HEK293 (cell line): ENCODE measurements around the gene ETNK2.
A peak's percentile ranks its signal among the peaks of the same experiment; 100 is the strongest.

Experiments used
- CTCF ChIA-PET: fragments of 350-600 bp; formaldehyde crosslinking; extraction: SDS; loops from one replicate; lab custom pipeline; 2021; ENCODE audit warnings: antibody characterized with exemption; lab: Yijun Ruan, JAX
- POLR2A ChIA-PET: fragments of 300-600 bp; formaldehyde crosslinking; extraction: SDS; loops from one replicate; lab custom pipeline; 2020; ENCODE audit warnings: antibody characterized with exemption, inconsistent platforms; lab: Yijun Ruan, JAX
- H3K27ac ChIP-seq: fragments of 200-500 bp; sonication (Bioruptor generic); 2 replicates; pipeline ENCODE4 v1.5.1; 2014; ENCODE audit warnings: low read depth, low read length, control low read depth, inconsistent platforms; ENCODE audit errors: extremely low read depth
- H3K36me3 ChIP-seq, 2 experiments: fragments of 200-500 bp in 1 of 2; sonication (Bioruptor generic) in 1 of 2; 1 replicate in 1 of 2; 2 replicates in 1 of 2; pipeline ENCODE4 v1.5.1; 2014 to 2017; ENCODE audit warnings: inconsistent platforms in 2 of 2, low read length in 2 of 2; ENCODE audit not compliant: control insufficient read depth in 2 of 2, insufficient read depth in 1 of 2
- H3K4me1 ChIP-seq: fragments of 200-500 bp; sonication (Bioruptor generic); 2 replicates; pipeline ENCODE4 v1.5.1; 2014; ENCODE audit warnings: mild to moderate bottlenecking, low read length, inconsistent platforms; ENCODE audit not compliant: control insufficient read depth, insufficient read depth
- H3K4me3 ChIP-seq: 2 replicates; pipeline ENCODE4 v1.5.1; 2011; ENCODE audit warnings: low read depth, mild to moderate bottlenecking, control low read depth, low read length, moderate library complexity
- H3K9me3 ChIP-seq: fragments of 200-500 bp; sonication (Bioruptor generic); 2 replicates; pipeline ENCODE4 v1.5.1; 2014; ENCODE audit warnings: low read depth, low read length, inconsistent platforms; ENCODE audit not compliant: control insufficient read depth, insufficient read depth
- FEZF1 ChIP-seq: fragments of 450-650 bp; formaldehyde crosslinking; IDR thresholded peaks from 2 replicates; pipeline ENCODE4 v1.5.1; 2016; ENCODE audit warnings: missing biosample characterization, missing genetic modification characterization
- GFI1B ChIP-seq: fragments of 450-650 bp; formaldehyde crosslinking; IDR thresholded peaks from 2 replicates; pipeline ENCODE4 v1.5.1; 2016; ENCODE audit warnings: missing biosample characterization, missing genetic modification characterization
- KLF1 ChIP-seq: fragments of 450-650 bp; formaldehyde crosslinking; IDR thresholded peaks from 2 replicates; pipeline ENCODE4 v1.5.1; 2016; ENCODE audit warnings: missing biosample characterization, missing genetic modification characterization
- KLF7 ChIP-seq: fragments of 450-650 bp; formaldehyde crosslinking; IDR thresholded peaks from 2 replicates; pipeline ENCODE4 v1.5.1; 2016; ENCODE audit warnings: missing biosample characterization, missing genetic modification characterization, borderline replicate concordance
- MEIS1 ChIP-seq: sonication (generic); formaldehyde crosslinking; IDR thresholded peaks from 2 replicates; pipeline ENCODE4 v1.8.1; 2022; ENCODE audit warnings: missing genetic modification reagents, mild to moderate bottlenecking, borderline replicate concordance
- PRDM6 ChIP-seq: fragments of 450-650 bp; formaldehyde crosslinking; IDR thresholded peaks from 2 replicates; pipeline ENCODE4 v1.5.1; 2017; ENCODE audit warnings: missing biosample characterization, missing genetic modification characterization
- SCRT2 ChIP-seq: fragments of 450-650 bp; formaldehyde crosslinking; IDR thresholded peaks from 2 replicates; pipeline ENCODE4 v1.5.1; 2016; ENCODE audit warnings: missing biosample characterization, missing genetic modification characterization
- ZBTB48 ChIP-seq: fragments of 450-650 bp; formaldehyde crosslinking; IDR thresholded peaks from 2 replicates; pipeline ENCODE4 v1.5.1; 2016; ENCODE audit warnings: missing biosample characterization, missing genetic modification characterization
- ZBTB7A ChIP-seq: fragments of 450-650 bp; formaldehyde crosslinking; IDR thresholded peaks from 2 replicates; pipeline ENCODE4 v1.5.1; 2016; ENCODE audit warnings: low read depth, missing biosample characterization, missing genetic modification characterization
- ZFP37 ChIP-seq: fragments of 450-650 bp; formaldehyde crosslinking; IDR thresholded peaks from 2 replicates; pipeline ENCODE4 v1.5.1; 2016; ENCODE audit warnings: missing biosample characterization, missing genetic modification characterization
- ZNF112 ChIP-seq: fragments of 450-650 bp; formaldehyde crosslinking; IDR thresholded peaks from 2 replicates; pipeline ENCODE4 v1.5.0; 2017; ENCODE audit warnings: missing biosample characterization, missing genetic modification characterization
- ZNF140 ChIP-seq: fragments of 450-650 bp; formaldehyde crosslinking; IDR thresholded peaks from 2 replicates; pipeline ENCODE4 v1.5.1; 2016; ENCODE audit warnings: missing biosample characterization, missing genetic modification characterization
- ZNF16 ChIP-seq: fragments of 450-650 bp; formaldehyde crosslinking; IDR thresholded peaks from 2 replicates; pipeline ENCODE4 v1.5.1; 2016; ENCODE audit warnings: low read depth, missing biosample characterization, missing genetic modification characterization
- ZNF174 ChIP-seq: fragments of 450-650 bp; formaldehyde crosslinking; IDR thresholded peaks from 2 replicates; pipeline ENCODE4 v1.5.0; 2017; ENCODE audit warnings: missing biosample characterization, mild to moderate bottlenecking, missing genetic modification characterization
- ZNF221 ChIP-seq: fragments of 450-650 bp; formaldehyde crosslinking; IDR thresholded peaks from 2 replicates; pipeline ENCODE4 v1.5.1; 2017; ENCODE audit warnings: missing biosample characterization, missing genetic modification characterization, borderline replicate concordance
- ZNF26 ChIP-seq: fragments of 450-650 bp; formaldehyde crosslinking; IDR thresholded peaks from 2 replicates; pipeline ENCODE4 v1.5.1; 2016; ENCODE audit warnings: missing biosample characterization, missing genetic modification characterization
- ZNF292 ChIP-seq: fragments of 450-650 bp; formaldehyde crosslinking; IDR thresholded peaks from 2 replicates; pipeline ENCODE4 v1.5.1; 2016; ENCODE audit warnings: low read depth, missing biosample characterization, missing genetic modification characterization, borderline replicate concordance
- ZNF48 ChIP-seq: fragments of 450-650 bp; formaldehyde crosslinking; IDR thresholded peaks from 2 replicates; pipeline ENCODE4 v1.5.1; 2016; ENCODE audit warnings: missing biosample characterization, missing genetic modification characterization
- ZNF555 ChIP-seq: fragments of 450-650 bp; formaldehyde crosslinking; conservative IDR thresholded peaks from 2 replicates; pipeline ENCODE4 v1.5.1; 2017; ENCODE audit warnings: missing biosample characterization, mild to moderate bottlenecking, missing genetic modification characterization, inconsistent platforms
- ZNF585B ChIP-seq: fragments of 450-650 bp; formaldehyde crosslinking; IDR thresholded peaks from 2 replicates; pipeline ENCODE4 v1.5.1; 2016; ENCODE audit warnings: missing biosample characterization, missing genetic modification characterization
- ZNF610 ChIP-seq: fragments of 450-650 bp; formaldehyde crosslinking; IDR thresholded peaks from 2 replicates; pipeline ENCODE4 v1.5.1; 2016; ENCODE audit warnings: missing biosample characterization, missing genetic modification characterization, borderline replicate concordance
- ZNF692 ChIP-seq: fragments of 450-650 bp; formaldehyde crosslinking; IDR thresholded peaks from 2 replicates; pipeline ENCODE4 v1.5.1; 2016; ENCODE audit warnings: missing biosample characterization, missing genetic modification characterization
- ZNF707 ChIP-seq: fragments of 450-650 bp; formaldehyde crosslinking; IDR thresholded peaks from 2 replicates; pipeline ENCODE4 v1.5.1; 2016; ENCODE audit warnings: missing biosample characterization, missing genetic modification characterization
- ZNF792 ChIP-seq: fragments of 450-650 bp; formaldehyde crosslinking; IDR thresholded peaks from 2 replicates; pipeline ENCODE4 v1.5.1; 2016; ENCODE audit warnings: missing biosample characterization, missing genetic modification characterization
- TF ChIP-seq, protein P1 (sequence below): fragments of 450-650 bp; formaldehyde crosslinking; IDR thresholded peaks from 2 replicates; pipeline ENCODE4 v1.5.1; 2016; ENCODE audit warnings: missing biosample characterization, missing genetic modification characterization

Gene ETNK2

GRCh38 chr1:204155881-204156280 is 4.0 kb upstream of the ETNK2 start (continued):
- TF ChIP-seq ZNF692 (tag by site-specific recombination) (no peak), ZNF792 (no peak), ZNF221 (tag by site-specific recombination) (no peak), ZNF585B (tag by site-specific recombination) (no peak), ZNF610 (no peak), ZNF48 (tag by site-specific recombination) (no peak), MEIS1 (no peak), ZNF16 (tag by site-specific recombination) (no peak), ZNF26 (tag by site-specific recombination) (no peak), KLF7 (tag by site-specific recombination) (no peak)

DNA sequence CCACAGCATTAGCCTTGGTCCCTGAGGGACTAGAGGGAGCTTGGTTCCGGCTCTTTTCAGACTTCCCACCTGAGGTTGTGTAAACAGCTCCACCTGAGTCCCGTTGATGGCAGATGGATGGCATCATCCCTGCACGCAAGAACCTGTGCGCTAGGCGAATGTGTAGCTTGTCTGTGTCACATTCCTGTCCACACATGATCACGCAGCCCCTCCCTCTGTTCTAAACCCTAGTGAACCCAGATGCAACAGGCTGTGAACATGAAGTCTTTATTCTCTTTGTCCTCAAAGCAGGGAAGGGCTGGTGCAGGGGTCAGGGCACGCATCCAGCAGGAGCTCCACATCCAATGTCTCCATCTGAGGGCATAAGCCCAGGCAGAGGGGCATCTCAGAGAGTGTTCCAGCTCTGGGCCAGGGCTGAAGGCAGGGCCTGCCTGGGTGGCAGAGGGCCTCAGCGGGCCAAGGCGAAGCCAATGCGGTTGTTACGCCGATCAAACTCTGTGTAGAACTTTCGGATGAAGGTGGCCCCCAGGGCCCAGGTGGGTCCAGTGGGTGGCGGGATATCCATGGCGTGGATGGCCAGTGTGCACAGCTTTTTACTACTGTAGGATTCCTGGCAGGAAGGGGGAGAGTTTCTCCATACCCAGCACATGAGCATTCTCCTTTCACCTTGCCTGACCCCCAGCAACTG is 2.9 kb upstream of the ETNK2 start:
- CTCF ChIA-PET, result interaction anchor here (0.6 to 1.4 kb wide), 5 partner anchors 8 to 217 kb away, joined by 3 to 5 read pairs (median 3); no protein-coding TSS in a partner anchor
- TF ChIP-seq ZNF112 (tag by site-specific recombination), result no peak
- TF ChIP-seq ZNF585B (tag by site-specific recombination), result no peak
- no peak for TF ChIP-seq ZNF292 (tag by site-specific recombination)
- peak; percentile 66 for TF ChIP-seq SCRT2 (tag by site-specific recombination)
- TF ChIP-seq, protein P1, sequence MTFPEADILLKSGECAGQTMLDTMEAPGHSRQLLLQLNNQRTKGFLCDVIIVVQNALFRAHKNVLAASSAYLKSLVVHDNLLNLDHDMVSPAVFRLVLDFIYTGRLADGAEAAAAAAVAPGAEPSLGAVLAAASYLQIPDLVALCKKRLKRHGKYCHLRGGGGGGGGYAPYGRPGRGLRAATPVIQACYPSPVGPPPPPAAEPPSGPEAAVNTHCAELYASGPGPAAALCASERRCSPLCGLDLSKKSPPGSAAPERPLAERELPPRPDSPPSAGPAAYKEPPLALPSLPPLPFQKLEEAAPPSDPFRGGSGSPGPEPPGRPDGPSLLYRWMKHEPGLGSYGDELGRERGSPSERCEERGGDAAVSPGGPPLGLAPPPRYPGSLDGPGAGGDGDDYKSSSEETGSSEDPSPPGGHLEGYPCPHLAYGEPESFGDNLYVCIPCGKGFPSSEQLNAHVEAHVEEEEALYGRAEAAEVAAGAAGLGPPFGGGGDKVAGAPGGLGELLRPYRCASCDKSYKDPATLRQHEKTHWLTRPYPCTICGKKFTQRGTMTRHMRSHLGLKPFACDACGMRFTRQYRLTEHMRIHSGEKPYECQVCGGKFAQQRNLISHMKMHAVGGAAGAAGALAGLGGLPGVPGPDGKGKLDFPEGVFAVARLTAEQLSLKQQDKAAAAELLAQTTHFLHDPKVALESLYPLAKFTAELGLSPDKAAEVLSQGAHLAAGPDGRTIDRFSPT (tag by site-specific recombination), result no peak
- no peak for TF ChIP-seq ZFP37
- H3K4me3 ChIP-seq, result no peak overlapping the region
- H3K4me1 ChIP-seq, result peaks cover 3% of the 10 kb centered on the region
- no peaks in the 10 kb centered on the region for H3K9me3 ChIP-seq
- H3K27ac ChIP-seq, result no peak overlapping the region
- POLR2A ChIA-PET, result no interaction called here
- no peaks in the 10 kb centered on the region for H3K36me3 ChIP-seq

- Histone ChIP-seq H3K4me1 (peaks cover 3% of the 10 kb centered on the region), H3K27ac (no peak overlapping the region), H3K36me3 (no peaks in the 10 kb centered on the region), H3K9me3 (no peaks in the 10 kb centered on the region), H3K4me3 (no peak overlapping the region)
- ChIA-PET CTCF (interaction anchor here (1.0 to 2.1 kb wide), 3 partner anchors 10 to 51 kb away, joined by 3 to 9 read pairs (median 3); no protein-coding TSS in a partner anchor), POLR2A (no interaction called here)
- no peak for TF ChIP-seq ZNF707 (tag by site-specific recombination)
- no peak for TF ChIP-seq ZNF174 (tag by site-specific recombination)
- no peak for TF ChIP-seq ZBTB48 (tag by site-specific recombination)
- TF ChIP-seq ZNF555 (tag by site-specific recombination), result no peak
- no peak for TF ChIP-seq FEZF1 (tag by site-specific recombination)
- no peak for TF ChIP-seq ZBTB7A (tag by site-specific recombination)
- TF ChIP-seq GFI1B (tag by site-specific recombination), result no peak
- no peak for TF ChIP-seq PRDM6
- TF ChIP-seq KLF1, result no peak
- TF ChIP-seq ZNF140 (tag by site-specific recombination), result no peak
Observed at GRCh38 chr1:204153667-204154066, 1.8 kb upstream of the ETNK2 start.
